GM12801 (cell line): ENCODE measurements around the gene COL16A1.

Experiments used
- TF ChIP-seq, protein P1 (sequence below): IDR thresholded peaks from one replicate; pipeline ENCODE4 v1.5.1; 2011; ENCODE audit warnings: control low read depth; ENCODE audit not compliant: insufficient read length; ENCODE audit errors: extremely low read depth

The COL16A1 gene

DNA sequence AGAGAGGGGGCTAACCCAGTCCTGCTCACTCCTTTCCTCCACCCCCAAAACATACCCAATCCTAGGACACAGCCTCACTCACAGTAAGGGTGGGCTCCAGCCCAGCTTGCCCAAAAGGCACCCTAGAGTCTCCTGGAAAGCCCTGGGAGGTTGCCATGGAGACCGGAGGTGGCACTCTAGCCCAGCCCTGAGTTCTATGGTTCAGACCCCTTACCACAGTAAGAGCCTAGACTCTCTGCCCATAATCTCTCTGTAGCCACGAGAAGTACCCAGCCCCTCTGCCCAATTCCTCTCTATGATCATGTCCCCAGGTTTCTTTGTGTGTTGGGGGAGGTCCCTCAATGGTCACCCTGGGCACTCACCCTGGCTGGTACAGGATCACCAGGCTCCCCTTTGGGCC, 14.4 kb downstream of the COL16A1 start:
- TF ChIP-seq, protein P1, sequence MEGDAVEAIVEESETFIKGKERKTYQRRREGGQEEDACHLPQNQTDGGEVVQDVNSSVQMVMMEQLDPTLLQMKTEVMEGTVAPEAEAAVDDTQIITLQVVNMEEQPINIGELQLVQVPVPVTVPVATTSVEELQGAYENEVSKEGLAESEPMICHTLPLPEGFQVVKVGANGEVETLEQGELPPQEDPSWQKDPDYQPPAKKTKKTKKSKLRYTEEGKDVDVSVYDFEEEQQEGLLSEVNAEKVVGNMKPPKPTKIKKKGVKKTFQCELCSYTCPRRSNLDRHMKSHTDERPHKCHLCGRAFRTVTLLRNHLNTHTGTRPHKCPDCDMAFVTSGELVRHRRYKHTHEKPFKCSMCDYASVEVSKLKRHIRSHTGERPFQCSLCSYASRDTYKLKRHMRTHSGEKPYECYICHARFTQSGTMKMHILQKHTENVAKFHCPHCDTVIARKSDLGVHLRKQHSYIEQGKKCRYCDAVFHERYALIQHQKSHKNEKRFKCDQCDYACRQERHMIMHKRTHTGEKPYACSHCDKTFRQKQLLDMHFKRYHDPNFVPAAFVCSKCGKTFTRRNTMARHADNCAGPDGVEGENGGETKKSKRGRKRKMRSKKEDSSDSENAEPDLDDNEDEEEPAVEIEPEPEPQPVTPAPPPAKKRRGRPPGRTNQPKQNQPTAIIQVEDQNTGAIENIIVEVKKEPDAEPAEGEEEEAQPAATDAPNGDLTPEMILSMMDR: no peak

- TF ChIP-seq, protein P1: no peak
Observed at GRCh38 chr1:31688233-31688918, 15.4 kb downstream of the COL16A1 start.

GRCh38 chr1:31687601-31688000, 16.2 kb downstream of the COL16A1 start:
- TF ChIP-seq, protein P1: no peak

DNA sequence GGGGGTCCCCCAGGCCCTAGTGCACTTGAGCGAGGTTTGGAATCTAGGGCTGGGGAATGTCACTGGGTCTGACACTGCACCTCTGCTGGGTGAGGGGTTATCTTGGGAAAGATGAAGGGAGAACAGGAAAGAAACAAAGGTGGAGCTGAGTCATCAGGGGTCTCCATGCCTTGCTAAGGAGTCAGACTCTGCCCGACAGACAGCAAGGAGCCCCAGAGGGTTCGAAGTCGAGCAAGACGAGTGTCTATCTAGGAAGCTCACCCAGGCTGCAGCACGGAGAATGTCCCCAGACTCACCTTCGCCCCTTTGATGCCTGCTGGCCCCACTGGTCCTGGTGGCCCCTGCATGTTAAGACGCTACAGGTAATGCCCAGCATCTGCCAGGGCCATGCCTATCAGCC, 18.0 kb downstream of the COL16A1 start:
- TF ChIP-seq, protein P1: no peak

DNA sequence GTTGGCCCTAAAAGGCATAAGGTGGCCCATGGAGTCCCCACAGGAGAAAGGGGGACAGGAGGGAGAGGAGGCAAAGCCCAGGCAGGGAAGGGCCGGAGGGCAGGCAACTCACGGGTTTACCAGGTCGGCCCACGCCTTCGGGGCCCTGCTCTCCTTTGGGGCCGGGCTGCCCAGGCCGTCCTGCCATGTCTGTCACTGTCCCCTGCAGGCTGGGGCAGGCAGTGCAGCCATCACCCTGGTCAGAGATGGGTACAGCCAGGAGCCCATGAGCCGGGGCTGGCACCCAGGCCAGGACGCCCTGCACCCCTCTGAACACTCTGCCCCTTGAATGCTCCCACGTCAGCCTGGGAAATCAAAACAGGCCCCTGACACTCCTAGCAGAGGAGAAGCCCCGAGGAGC, 19.8 kb downstream of the COL16A1 start:
- TF ChIP-seq, protein P1: no peak

DNA sequence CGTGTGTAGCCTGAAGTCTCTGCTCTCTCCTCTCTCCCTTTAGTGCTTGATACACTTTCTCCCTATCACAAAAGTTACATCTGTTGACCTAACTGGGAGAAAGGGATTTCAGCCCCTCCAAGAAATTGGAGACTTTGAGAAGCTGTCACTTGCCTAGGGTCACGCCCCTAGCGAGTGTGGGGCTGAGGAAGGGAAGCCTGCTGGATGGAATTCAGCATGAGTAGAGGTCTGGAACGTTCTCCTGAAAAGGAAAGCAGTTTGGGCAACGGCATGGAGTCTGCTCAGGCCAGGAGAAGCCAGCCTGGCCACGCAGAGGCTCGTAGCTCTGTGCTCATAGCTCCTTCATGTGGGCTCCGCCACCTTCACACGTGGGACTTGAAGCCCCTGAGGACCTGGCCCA, 22.4 kb downstream of the COL16A1 start:
- TF ChIP-seq, protein P1: no peak

DNA sequence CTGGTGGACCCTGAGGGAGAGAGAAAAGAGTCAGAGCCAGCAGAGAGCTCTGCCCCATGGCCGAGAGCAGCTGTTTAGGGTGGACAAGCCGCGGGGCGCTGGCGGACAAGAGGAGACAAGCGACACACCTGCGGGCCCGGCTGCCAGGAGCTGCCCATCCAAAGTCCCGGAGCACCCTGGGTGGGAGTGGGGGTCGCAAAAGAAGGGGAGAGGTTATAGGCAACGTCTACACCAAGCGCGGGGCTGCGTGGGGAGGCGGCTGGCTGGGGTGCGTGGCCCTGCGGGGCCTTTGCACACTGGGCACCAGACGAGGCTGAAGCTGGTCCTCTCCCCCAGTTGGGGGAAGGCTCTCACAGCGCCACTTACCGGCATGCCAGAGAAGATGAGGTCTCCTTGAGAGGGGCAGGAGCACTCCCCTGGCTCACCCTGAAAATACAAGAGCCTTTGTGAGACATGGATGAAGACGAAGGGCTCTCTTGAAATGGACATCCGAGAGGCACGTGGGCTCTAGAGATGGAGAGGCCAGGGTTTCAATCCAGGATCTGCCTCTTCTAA, 24.1 kb downstream of the COL16A1 start:
- TF ChIP-seq, protein P1: no peak

DNA sequence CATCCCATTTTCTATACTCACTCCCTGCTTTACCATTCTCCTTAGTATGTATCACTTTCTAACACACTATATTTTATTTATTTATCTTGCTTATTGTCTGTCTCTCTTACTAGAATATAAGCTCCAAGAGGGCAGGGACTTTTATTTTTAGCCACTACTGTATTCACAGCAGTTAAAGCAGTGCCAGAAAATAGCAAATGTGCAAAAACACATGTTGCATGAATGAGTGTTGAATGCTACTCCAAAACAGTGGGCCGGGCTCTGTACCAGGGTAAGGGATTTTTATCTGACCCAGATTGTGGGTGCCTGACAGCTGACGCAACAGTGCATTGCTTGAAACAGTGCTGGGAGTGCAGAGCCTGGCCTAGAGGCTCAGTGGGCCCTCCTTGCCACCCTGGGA, 24.7 kb downstream of the COL16A1 start:
- TF ChIP-seq, protein P1: no peak
